ENCODE results near the gene SERPINE1.

Gene SERPINE1

DNA sequence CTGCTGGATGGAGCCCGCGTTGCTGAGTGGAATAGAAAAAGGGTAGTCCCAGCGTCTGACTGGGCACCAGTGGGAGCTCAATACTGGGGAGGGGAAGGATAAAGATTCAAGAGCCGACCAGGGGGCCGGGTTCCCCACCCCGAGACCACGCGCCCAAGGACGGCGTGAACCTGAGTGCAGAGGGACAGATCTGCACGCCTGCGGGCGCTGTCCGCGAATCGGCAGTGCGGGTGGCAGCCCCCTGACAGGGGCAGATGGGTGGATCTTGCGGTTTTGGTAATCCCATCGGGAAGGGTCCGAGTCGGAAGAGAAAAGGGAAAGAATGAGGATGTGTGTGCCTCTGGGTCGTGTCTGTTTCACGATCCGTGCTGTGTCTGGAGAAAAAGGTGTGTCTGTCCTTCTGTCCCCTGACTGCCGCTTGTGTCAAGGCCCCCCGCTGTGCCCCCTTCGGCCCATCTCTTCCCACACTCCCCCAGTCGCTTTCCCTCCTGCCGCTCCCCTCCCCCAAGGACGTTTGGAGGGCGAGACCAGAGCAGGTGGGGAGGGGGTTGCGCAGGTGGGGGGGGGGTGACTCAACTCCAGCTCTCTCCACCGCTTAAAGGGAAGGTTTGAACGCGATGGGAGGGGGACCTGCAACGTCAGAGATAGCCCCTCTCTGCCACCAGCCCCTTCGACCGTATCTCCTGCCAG lies 39.2 kb downstream of the SERPINE1 start:
- TF ChIP-seq, protein P1, sequence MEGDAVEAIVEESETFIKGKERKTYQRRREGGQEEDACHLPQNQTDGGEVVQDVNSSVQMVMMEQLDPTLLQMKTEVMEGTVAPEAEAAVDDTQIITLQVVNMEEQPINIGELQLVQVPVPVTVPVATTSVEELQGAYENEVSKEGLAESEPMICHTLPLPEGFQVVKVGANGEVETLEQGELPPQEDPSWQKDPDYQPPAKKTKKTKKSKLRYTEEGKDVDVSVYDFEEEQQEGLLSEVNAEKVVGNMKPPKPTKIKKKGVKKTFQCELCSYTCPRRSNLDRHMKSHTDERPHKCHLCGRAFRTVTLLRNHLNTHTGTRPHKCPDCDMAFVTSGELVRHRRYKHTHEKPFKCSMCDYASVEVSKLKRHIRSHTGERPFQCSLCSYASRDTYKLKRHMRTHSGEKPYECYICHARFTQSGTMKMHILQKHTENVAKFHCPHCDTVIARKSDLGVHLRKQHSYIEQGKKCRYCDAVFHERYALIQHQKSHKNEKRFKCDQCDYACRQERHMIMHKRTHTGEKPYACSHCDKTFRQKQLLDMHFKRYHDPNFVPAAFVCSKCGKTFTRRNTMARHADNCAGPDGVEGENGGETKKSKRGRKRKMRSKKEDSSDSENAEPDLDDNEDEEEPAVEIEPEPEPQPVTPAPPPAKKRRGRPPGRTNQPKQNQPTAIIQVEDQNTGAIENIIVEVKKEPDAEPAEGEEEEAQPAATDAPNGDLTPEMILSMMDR (IDR thresholded peaks at IDR 0.05; ENCODE audit: low read depth, low read length) = no peak
- DNase-seq (ENCODE audit: extremely low read depth, low read depth) = no peak

DNA sequence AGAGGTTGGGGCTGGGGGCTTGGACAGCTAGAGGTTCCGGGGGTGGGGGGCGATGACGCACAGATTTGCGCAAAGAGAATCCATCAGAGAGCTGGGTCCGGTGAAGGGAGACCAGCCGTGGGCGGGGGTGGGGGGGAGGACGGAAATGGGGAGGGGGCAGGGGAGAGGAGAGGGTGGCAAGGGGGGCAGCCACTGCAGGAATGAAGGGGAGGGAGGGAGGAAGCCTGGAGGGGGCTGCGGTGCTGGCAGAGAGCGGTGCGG lies 39.7 kb downstream of the SERPINE1 start:
- no peak for DNase-seq (ENCODE audit: extremely low read depth, low read depth)
- TF ChIP-seq, protein P1 (IDR thresholded peaks at IDR 0.05; ENCODE audit: low read depth, low read length) = no peak

DNA sequence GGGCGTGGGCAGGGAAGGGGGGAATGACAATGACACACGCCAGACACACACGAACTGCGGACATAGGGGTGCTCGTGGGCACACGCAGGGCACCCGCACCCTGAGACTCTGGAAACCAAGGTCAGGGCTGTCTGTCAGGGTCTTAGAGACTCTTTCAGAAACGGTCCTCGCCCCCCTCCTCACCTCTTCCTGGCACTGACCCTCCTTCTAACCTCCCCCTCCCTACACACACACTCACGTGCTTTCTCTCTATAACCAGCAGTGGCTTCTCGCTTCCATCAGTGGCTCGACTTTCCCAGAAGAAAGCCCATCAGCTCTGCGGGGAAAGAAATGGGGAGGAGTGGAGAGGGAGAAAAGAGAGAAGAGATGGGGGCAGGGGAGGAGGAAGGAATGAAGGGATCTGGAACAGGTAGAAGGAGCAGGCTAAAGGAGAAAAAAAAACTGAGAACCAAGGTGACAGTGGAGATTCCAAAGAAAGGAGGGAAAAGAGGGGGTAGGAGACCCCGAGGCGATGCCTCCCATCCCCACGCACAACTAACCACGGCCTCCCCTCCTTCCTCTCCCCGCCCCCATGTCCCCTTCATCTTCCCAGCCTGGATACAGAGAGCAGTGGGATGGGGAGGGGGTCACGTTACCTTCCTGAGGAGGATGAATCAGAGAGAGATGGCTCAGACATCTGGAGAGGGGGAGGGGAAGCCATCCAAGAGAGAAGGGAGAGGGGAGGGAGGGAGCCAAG lies 40.2 kb downstream of the SERPINE1 start:
- DNase-seq (ENCODE audit: extremely low read depth, low read depth) = no peak
- TF ChIP-seq, protein P1 (IDR thresholded peaks at IDR 0.05; ENCODE audit: low read depth, low read length) = no peak

DNA sequence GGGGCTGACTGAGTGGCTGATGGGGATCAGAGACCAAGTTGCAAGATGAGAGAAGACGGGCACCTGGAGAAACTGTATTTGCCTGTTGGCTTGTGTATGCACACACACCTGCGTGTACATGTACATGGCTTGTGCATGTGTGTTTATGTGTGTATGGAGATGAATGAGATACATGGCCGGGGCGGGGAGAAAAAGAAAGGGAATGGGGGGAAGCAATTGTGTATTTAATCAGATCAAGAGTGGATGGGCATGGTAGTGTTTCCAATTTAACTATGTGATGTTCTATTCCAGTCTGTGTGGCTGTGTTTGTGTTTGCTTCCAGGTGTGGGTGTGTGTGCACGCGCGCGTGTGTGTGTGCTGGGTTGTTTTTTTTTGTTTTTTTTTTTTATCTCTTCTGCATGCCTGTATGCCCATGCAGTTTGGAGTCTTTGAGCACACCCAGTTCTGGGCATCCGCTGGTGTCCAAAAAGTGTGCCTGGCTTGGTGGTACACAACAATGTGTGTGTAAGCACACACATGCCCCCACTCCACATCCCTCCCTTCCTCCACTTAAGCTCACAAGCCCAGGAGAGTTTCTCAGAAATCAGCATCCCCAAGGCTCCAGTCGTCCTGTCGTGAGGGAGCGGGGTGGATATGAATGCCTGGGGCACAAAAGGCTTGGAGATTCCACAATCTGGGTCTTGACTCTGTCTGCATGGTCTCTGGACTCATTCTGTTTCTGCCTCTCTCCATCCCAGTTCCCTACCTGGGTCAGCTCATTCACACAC lies 40.9 kb downstream of the SERPINE1 start:
- no peak for DNase-seq (ENCODE audit: extremely low read depth, low read depth)
- TF ChIP-seq, protein P1 (IDR thresholded peaks at IDR 0.05; ENCODE audit: low read depth, low read length) = no peak

DNA sequence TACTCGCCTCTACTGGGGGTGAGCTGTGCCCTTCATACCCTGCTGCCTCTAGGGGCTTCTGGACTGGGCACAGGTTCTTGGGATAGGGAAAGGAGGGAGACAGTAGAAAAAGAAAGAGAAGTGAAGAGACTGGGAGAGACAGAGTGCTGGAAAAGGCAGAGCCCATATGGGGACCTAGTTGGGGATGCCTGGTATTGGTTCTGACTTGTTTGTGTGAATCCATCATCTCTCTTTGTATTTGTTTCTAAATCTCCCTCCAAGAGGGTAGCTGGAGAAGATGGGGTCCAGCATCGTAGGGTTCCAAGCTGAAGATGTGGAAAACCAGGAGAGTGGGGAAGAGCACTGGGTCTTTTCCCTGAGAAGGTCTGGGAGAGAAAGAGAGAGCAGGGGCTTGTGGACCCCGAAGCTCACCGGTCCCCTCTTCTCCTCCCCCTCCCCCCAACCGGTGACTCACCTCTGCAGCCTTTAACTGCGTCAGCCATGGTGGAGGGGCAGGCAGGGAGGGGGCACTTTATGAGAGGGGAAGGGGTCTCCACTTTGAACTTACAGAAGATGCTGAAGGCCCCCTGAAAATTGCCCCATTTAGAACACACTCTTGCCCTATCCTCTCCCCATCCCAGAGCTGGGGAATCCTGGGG lies 41.6 kb downstream of the SERPINE1 start:
- TF ChIP-seq, protein P1 (IDR thresholded peaks at IDR 0.05; ENCODE audit: low read depth, low read length) = no peak
- no peak for DNase-seq (ENCODE audit: extremely low read depth, low read depth)

DNA sequence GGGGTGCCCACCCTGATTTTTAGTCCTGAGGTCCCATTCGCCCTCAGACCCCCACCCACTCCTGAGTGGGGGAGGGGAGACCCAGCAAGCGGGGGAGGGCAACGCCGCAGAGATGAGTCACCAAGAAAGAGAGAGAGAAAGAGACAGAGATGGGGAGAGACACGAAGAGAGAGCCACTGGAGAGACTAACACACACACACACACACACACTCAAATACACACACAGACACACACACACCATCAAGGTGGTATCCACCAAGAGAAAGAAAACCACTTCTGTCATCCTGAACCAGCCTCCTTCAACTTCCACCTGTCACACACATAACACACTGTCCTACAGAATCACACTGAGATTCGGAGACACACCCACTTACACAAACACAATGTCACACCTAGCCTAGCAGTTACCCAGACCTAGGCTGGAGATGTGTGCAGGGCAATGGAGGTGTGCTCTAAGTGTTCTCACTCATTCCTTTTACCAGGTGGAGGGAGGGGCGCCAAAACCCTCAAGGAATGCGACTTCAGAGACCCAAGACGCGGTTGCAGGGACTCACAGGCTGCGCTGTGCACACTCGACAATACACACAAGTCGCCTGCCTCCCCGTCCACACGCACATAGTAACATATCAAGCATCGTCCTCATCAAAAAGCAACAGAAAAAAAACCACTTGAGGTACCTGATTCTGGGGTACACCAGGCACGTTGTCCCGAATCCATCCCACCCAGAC lies 42.4 kb downstream of the SERPINE1 start:
- TF ChIP-seq, protein P1 (IDR thresholded peaks at IDR 0.05; ENCODE audit: low read depth, low read length) = no peak
- DNase-seq (ENCODE audit: extremely low read depth, low read depth) = no peak

All from AG09319 (cell line).